ENCODE data around the gene FCER1G.
"Not testable (repeated sequence)": the region's sequence is repeated elsewhere in the genome, so short reads cannot be mapped to it uniquely, and the experiment has no call there.

The FCER1G gene

DNA sequence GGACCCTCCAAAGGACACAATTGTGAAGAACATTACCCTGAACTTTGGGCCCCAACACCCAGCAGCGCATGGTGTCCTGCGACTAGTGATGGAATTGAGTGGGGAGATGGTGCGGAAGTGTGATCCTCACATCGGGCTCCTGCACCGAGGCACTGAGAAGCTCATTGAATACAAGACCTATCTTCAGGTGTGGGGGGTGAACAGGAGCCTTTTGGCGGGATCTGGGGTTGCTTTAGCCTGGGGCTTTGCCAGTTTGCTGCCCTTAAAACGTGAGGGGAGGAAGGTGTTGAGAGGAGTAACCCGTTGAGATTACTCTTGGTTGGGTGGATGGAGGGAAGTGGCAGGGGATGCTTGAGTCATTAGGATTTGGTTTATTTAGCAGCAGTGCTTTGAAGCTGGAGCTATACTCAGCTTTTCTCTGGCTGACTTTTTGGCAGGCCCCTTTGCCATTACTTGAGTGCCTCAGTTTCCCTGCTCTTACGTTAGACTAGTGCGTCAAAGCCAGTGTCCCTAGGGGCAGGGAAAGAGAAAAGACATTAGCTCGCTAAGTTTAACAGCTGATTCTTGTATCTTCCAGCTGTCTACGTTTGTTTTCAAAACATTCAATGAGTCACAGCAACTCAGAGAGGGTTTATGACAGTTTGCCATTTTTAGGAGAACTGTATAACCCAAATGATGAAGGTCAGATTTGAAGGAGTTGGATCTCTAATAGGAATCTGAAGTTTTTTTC lies 8.5 kb upstream of the FCER1G start:
- DNase-seq (ENCODE audit: low read depth in 2 of 2): no peak

DNA sequence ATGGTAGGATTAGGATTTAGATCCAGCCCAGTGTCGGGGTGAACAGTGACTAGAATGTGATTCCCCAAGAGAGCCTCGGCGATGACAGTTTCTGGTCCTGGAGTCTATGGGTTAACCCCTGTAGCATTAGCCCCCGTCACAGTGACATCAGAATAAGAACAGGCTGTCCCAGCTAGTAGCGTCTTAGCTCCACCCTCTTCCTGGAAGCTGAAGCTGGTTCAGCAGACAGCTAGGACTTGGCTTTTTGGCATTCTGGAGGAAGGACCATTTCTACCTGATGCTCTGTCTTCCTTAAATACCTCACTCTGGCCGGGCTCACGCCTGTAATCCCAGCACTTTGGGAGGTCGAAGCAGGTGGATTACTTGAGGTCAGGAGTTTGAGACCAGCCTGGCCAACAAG lies 7.9 kb upstream of the FCER1G start:
- no peak for DNase-seq (ENCODE audit: low read depth in 2 of 2)

DNA sequence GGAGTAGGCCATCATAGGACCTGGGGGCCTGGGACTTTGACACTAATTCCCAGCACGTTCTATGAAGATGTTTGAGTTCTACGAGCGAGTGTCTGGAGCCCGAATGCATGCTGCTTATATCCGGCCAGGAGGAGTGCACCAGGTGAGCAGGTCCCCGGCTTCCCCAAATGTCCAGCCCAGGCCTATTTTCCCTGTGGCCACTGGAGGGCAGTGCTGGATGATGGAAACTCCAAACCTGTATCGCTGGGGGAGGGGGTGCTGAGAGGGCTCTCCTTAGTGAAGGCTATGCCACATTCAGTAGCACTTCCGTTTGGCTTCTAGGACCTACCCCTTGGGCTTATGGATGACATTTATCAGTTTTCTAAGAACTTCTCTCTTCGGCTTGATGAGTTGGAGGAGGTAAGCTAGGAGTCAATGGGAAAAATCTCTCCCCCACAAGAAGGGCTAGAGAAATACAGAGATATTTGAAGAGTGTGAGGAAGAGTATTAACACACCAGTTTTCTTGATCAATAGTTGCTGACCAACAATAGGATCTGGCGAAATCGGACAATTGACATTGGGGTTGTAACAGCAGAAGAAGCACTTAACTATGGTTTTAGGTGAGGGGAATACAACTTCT lies 5.2 kb upstream of the FCER1G start:
- DNase-seq (ENCODE audit: low read depth in 2 of 2): peak; percentile 49 to 53

DNA sequence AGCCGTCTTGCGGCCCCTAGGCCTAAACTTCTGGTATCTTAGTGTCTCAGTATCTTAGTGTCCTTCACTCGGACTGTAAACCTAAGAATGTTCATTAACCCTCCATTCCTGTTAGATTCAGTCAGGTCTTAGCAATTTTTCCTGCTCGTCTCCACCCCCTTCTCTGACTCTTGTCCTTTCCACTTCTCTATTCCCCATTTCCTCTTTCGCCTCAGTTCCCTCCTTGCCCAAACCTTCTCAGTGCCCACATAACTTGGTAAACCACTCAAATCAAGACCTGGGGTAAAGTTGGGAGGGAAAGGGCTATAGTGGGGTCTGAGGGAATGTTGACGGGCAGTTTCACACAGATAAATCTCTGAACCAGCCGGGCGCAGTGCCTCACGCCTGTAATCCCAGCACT lies 726 bp upstream of the FCER1G start:
- no peak for DNase-seq (ENCODE audit: low read depth in 2 of 2)

DNA sequence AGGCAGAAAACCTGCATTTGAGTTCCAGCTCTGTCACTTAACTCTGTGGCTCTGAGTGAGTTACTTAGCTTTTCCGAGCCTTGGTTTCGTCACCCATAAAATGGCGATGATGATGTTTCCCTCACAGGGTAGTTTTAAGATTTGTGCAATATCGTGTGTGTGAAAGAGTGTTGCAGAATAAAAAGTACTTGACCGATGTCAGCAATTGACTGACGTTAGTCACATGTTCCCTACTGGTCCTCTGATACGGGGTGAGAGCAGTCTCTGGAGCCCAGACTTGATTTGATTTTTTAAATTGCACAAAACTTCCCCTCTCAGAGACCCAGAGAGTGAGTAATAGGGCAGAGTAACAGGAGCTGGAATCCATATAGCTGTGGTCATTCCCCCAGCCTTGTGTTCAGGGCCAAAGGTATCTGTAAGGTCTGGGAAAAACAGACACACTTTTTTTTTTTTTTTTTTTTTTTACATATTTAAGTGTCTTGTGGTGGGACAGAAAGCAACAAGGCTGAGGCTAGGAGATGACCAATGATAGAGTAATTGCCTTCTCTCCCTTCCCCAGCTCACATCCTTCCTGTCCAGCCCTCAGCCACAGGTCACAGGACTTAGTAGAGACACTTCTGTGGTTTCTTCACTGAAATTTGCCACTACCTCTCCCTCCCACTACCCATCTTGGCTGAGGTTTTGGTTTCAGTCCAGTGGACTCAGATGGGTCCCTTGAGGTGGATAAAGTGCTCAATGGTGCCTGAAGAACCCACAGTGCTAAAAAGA lies 2.0 kb downstream of the FCER1G start:
- no peak for DNase-seq (ENCODE audit: low read depth in 2 of 2)

DNA sequence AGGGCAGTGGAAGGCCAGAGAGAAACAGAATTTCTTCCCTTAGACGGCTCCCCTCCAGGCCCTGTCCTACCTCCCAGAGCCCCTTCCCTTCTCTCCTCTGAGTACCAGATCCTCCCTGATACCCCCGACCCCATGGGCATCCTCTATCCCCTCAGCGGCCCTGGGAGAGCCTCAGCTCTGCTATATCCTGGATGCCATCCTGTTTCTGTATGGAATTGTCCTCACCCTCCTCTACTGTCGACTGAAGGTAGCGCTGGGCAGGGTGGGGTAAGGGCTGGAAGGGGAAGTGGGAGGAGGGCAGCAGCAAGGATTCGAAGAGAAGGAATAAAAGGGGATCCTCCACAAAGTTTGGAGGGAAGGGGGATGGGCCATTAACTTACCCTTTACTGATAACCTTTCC lies 2.7 kb downstream of the FCER1G start:
- DNase-seq (ENCODE audit: low read depth in 2 of 2): no peak

DNA sequence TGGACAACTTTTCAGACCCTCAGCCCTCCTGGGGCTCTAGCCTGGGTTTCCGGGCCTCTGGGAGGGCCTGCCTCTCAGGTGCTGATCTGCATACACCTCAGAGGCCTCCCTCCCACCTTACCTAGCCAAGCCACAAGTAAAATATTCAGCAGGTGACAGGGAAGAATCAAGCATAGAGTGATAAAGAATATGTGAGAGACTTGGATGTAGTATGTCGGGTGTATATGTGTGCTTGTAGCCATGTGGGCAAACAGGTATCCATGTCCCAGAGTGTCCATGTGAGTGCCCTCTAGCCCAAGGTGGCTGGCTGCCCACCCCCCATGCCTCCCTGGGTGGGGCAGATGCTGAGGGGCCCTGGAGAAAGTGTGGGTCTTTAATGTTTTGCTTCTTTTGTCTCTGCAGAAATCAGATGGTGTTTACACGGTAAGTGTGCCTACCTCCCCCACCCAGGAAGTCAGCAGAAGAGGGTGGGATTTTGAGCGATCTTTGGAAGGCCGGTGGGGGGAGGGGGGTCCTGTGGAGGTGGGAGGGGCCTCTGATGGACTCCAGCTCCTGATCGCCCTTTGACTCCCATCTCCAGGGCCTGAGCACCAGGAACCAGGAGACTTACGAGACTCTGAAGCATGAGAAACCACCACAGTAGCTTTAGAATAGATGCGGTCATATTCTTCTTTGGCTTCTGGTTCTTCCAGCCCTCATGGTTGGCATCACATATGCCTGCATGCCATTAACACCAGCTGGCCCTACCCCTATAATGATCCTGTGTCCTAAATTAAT lies 3.4 kb downstream of the FCER1G start:
- no peak for DNase-seq (ENCODE audit: low read depth in 2 of 2)

DNA sequence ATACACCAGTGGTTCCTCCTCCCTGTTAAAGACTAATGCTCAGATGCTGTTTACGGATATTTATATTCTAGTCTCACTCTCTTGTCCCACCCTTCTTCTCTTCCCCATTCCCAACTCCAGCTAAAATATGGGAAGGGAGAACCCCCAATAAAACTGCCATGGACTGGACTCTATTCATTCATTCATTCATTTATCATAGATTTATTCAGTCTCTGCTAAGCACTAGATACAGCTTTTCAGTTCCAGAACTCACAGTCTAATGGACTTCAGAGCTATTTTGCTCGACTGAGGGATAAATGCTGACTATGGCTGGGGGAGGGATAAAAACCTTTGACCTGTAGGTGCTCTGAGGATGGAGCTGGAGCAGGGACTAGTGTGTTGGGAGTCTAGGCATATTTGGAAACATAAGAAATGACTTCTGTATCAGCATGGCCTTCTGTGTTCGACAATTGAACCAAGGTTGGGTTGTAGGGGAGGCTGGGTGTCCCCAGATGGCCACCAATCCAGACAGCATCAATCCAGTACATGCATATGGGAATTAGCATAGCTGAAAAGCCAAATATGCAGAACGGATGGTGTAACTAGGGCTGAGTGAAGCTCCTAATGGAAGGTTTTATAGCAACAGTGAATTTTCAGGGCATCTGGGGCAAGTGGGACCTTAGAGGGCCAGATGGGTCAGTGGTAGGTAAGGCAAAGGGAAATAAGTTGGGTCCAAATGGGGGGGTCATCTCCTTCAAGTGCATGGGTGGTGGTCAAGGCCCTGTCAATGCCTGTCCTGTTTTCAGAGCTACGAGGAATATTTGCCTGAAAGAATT lies 4.2 kb downstream of the FCER1G start:
- no peak for DNase-seq (ENCODE audit: low read depth in 2 of 2)

DNA sequence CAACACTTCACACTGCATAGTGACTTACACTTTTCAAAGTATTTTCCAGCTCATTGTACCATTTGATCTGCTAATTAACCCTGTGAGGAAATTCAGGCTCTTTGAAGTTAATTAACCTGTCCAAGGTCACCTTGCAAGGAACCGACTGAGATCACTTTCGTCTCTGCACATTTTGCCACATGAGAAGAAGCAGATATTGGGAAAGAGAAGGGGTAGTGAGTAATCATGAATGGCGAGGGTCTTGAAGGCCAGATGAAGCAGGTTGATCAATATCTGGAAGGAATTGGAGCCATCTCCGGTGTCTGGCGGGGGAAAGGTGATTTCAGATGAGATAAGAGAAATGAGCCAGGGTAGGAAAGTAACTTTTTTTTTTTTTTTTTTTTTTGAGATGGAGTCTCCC lies 4.9 kb downstream of the FCER1G start:
- no peak for DNase-seq (ENCODE audit: low read depth in 2 of 2)

DNA sequence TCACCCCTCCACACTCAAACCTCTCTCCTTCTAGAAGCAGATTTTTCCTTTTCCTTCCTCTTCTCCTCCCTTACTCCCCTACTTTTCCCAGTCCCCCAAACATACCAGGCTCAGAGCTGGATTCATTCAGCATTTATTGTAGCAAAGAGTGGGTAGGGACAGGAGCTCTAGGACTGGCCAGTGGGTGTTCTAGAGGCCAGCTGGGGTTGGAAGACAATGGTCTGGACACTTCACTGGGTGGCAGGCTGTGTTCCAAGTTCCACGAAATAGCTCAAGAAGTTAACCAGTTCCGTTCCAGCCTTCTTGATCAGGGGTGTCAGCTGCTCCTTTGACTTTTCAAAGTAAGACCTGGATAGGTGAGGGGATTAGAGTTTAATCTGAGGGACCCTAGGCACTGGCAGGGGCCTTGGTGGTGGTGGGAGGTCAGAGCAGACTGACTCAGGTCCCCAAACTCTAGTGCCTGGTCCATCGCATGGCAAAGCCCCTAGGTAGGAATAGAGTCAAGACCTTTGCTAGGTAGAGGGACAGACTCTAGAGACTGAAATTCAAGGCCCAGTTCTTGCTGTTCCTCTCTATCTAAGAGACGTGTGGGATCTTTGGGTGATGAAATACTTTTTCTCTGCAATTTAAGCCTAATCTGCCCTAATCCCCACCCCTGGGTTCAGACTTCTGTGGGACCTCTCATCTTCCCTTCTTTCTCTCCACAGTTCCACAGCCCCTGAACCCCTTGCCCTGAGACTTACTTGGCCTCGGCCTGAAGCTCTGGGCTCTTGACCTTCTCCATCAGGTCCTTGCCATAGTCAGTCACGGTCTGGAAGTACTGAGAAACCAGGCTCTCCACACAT lies 7.3 kb downstream of the FCER1G start:
- no peak for DNase-seq (ENCODE audit: low read depth in 2 of 2)

DNA sequence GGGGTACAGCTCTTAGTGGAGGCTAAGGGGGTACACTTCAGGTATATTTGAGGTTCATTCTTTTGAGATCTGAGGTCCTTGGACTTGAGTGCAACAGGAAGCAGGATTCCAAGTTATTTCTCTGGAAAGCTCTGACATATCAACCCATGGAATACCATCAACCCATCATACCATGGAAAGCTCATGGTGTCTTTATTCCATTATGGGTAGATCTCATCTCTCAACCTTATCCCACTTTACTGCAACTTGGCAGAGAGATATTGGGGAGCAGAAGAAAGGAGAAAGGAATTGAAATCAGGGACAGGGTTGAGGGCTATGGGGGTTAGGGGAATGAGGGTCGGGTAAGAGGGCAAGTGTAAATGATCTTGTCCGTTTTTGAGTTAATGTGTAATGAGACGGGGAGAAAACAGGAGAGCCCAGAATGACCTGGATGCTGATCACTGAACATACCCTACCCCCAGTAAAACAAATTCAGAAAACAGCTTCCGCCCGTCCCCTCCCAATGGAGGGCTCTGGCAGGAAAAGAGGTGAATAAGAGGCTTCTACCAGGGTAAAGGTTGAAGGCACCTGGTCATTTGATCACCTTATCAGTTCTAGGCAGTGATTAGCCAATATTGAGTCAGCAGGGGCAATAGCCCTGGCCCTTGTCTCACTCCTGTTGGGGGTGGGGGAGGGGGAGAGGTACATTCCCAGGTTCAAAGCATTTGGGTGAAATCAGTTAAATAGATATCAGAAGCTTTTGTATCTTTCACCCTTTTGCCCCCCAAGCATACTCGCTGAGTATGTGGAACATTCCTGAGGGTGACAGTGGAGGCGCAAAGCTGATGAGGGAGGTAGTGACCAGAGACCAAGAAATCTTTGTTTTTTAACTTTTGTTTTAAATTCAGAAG lies 9.0 kb downstream of the FCER1G start:
- no peak for DNase-seq (ENCODE audit: low read depth in 2 of 2)

DNA sequence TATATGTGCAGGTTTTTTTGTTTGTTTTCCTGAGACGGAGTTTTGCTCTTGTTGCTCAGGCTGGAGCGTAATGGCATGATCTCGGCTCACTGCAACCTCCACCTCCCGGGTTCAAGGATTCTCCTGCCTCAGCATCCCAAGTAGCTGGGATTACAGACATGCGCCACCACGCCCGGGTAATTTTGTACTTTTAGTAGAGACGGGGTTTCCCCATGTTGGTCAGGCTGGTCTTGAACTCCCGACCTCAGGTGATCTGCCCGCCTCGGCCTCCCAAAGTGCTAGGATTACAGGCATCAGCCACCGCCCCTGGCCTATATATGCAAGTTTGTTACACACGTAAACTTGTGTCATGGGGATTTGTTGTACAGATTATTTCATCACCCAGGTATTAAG lies 9.6 kb downstream of the FCER1G start:
- not testable (repeated sequence) for DNase-seq (ENCODE audit: low read depth in 2 of 2)

DNA sequence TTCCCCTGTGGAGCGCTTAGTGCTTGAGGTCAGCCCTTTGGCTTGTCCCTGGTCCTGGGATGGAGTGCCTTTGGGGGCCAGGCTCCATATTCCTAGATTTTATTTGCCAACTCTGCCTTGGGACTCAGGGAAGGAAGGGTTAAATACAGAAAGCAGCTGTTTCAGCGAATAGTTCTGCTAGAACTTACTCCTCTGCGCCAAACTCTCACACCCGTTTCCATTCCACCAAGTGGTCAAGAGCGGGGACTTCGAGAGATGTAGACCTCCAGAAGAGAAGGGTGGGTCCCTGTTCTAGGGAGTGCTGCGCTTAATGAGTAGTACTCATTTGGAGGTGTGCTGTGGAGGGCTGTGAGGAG lies 10.1 kb downstream of the FCER1G start:
- no peak for DNase-seq (ENCODE audit: low read depth in 2 of 2)

DNA sequence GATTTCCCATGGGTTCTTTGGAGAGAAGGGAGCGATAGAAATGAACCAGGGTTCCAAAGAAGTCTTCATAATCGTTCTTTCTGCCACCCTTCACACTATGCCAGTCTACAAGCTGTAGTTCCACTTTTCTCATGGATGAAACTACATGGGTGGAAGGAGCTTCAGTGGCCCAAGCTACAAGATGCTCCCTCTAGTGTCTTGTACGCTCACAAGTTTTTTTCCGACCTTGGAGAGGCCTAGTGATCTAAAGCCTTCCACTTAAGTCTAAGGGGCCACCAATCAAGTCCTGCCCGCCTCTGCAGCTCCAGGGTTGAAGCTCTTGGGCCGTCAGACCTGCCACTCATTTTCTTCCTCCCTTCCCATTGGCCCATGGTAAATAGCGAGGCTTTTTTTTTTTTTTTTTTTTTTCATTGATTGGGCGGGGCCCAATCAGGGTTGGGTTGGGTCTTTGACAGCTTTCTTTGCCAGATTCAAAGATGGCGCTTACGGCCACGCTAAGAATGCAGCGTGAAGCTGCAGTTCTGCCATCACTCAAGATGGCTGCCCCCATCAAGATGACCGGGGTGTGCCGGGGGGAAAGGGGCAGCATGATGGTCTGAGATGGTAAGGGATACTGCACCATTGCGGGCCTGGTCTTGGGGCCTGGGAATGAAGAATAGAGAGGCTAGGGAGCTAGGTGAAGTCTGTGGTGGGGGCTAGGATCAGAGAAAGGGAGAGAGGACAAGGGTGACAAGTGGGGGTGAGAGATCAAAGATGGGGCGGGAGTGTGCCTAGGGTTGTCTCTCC lies 10.6 kb downstream of the FCER1G start, which contains the start of gene TOMM40L:
Gene TOMM40L (plus strand): TSS at position 527 of the 786 bp plus-strand sequence. CDS start 430 bp downstream, outside the sequence.
- peak; percentile 68 to 69 for DNase-seq (ENCODE audit: low read depth in 2 of 2)

DNA sequence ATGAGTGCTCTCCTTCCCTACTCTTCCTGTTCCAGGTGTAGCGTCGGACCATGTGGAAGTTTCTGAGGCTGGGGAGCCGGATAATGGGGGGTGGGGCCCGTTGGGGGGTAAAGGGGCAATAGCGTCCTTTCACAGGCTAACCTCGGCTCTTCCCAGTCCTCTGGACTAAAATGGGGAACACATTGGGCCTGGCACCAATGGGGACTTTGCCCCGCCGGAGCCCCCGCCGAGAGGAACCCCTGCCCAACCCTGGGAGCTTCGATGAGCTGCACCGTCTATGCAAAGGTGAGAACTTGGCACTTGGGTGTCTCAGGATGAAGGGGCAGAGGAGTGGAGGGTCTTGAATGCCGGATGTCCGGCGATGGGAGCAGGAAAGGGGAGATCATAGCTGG lies 11.2 kb downstream of the FCER1G start:
- no peak for DNase-seq (ENCODE audit: low read depth in 2 of 2)

DNA sequence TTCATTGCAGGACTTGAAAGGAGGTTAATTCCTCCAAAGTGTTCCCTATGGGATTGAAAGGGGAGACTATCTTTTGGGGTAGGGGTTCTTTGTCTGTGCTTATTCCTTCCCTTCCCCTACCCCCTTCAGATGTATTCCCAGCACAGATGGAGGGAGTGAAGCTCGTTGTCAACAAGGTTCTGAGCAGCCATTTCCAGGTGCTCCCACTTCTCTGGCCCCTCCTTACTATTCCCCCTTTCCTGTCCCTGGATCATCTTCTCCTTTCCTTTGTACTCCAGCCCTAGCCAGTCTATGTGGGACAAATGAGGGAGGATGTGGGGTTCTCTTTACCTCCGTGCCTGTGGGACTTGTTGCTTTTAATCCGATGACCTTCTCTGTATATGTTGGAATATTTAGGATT lies 11.7 kb downstream of the FCER1G start:
- DNase-seq (ENCODE audit: low read depth in 2 of 2): no peak

DNA sequence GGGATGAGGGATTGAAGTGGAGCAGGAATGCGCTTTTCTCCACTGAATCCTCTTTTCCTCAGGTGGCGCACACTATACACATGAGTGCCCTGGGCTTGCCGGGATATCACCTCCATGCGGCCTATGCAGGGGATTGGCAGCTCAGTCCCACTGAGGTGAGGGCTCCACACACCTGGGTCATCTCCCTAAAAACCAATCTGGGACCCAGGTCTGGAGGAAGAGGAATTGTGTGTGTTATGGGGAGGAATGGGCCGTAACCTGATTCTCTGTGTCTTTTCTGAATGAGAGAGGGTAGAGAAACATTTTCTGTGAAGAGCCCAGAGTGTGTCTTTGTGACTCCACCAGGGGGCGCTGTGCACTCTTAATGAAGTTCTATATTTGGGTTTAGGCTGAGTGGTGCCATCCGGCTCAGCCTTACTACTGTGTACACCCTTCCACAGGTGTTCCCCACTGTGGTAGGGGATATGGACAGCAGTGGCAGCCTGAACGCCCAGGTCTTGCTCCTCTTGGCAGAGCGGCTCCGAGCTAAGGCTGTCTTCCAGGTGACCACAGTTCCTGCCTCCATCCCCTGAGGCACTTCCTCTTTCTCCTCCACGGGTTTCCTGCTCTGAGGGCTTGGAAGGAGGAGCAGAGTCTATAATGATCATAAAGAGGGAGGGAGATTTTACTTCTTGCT lies 12.2 kb downstream of the FCER1G start:
- DNase-seq (ENCODE audit: low read depth in 2 of 2): peak; percentile 82 to 84

DNA sequence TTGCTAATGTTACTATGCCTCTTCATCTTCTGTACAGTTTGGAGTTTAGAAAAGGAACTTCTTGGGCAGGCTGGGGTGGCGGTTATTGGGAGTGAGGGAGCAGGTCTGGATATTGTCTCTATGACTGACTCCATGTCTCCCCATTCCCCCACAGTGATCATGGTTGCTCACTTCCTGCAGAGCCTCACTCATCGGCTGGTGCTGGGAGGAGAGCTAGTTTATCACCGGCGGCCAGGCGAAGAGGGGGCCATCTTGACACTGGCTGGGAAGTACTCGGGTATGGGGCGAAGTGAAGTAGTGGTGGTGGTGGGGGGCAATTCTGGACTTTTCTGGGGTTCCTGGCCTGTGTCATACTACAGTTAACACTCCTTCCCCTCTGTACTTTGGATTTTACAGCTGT lies 12.9 kb downstream of the FCER1G start:
- DNase-seq (ENCODE audit: low read depth in 2 of 2): no peak

Data from stimulated activated CD8-positive, alpha-beta memory T cell treated with anti-CD3 and anti-CD28 coated beads, Interleukin-2, amount 100 ng/mL, for 48 hours (primary cell).